K562 (cell line): ENCODE measurements around the gene SLC25A26. TPM values are rescaled to one million over a fixed set of nuclear protein-coding genes. Genes with fewer than 3 reads are reported as not detected.

Experiments
- ATAC-seq: fragments of 200-7000 bp; cut with Tn5 transposase; 3 replicates; pipeline ENCODE4 v1.9.1; 2020; ENCODE audit warnings: moderate library complexity
- BruUV-seq: library from RNA; stranded (reverse); fragments of 400-500 nt; replicated peaks from 2 replicates; lab custom pipeline; 2021; lab: Mats Ljungman, UMichigan
- CTCF ChIA-PET: fragments of 300-600 bp; formaldehyde crosslinking; extraction: SDS; loops from one replicate; lab custom pipeline; 2021; ENCODE audit warnings: low intra/inter-chr PET ratio; lab: Yijun Ruan, JAX
- POLR2A ChIA-PET: fragments of 300-600, 350-650 bp; sonication (Branson Sonifier 250); formaldehyde crosslinking; extraction: SDS; loops from one replicate; lab custom pipeline; 2021; ENCODE audit warnings: antibody characterized with exemption, inconsistent platforms; lab: Yijun Ruan, JAX
- DNase-seq, 4 experiments: peaks; one replicate each; pipeline versions ENCODE4 v3.0.0 to v3.0.0-alpha.2; 2011 to 2018; ENCODE audit warnings: low spot score in 3 of 4, mixed read lengths in 3 of 4; ENCODE audit errors: extremely low read depth in 1 of 4
- FAIRE-seq: peaks from 2 replicates; lab custom pipeline; 2011; peaks lifted over from hg19 to GRCh38; lab: Jason Lieb, UNC
- H2AFZ ChIP-seq: 2 replicates; pipeline ENCODE4 v1.6.0; 2011; ENCODE audit warnings: low read depth, low read length, control low read depth, inconsistent platforms
- H3K27ac ChIP-seq: fragments of 200-600 bp; 3 replicates; pipeline ENCODE4 v1.8.0; 2011; ENCODE audit warnings: low read depth, mild to moderate bottlenecking, control low read depth, inconsistent platforms, low read length, moderate library complexity, mixed read lengths; ENCODE audit errors: extremely low read depth
- H3K27me3 ChIP-seq, 2 experiments: fragments of 300-600 bp in 1 of 2; 2 replicates in 1 of 2; 3 replicates in 1 of 2; pipeline versions ENCODE4 v1.6.0 to v1.8.0; 2011; ENCODE audit warnings: inconsistent platforms in 2 of 2, low read length in 2 of 2, mild to moderate bottlenecking in 1 of 2, mixed read lengths in 1 of 2, moderate library complexity in 1 of 2; ENCODE audit not compliant: control insufficient read depth in 2 of 2, insufficient read depth in 2 of 2
- H3K36me3 ChIP-seq: fragments of 300-600 bp; 3 replicates; pipeline ENCODE4 v1.8.0; 2011; ENCODE audit warnings: mild to moderate bottlenecking, low read length, inconsistent platforms; ENCODE audit not compliant: control insufficient read depth, insufficient read depth
- H3K4me1 ChIP-seq, 2 experiments: fragments of 200-600 bp in 1 of 2; replicated peaks in 1 of 2; 2 replicates in 1 of 2; 3 replicates in 1 of 2; pipeline versions ENCODE4 v1.5.1 to v1.8.0; 2011; ENCODE audit warnings: inconsistent platforms in 2 of 2, low read length in 2 of 2, mild to moderate bottlenecking in 1 of 2, mixed read lengths in 1 of 2, moderate library complexity in 1 of 2; ENCODE audit not compliant: control insufficient read depth in 2 of 2, insufficient read depth in 2 of 2
- H3K4me2 ChIP-seq: 2 replicates; pipeline ENCODE4 v1.6.1; 2011; ENCODE audit warnings: low read length, control low read depth, inconsistent platforms, mixed read lengths; ENCODE audit not compliant: insufficient read depth
- H3K4me3 ChIP-seq: fragments of 200-600 bp; sonication (generic), shearing (Covaris generic); 2 replicates; pipeline ENCODE4 v1.5.1; 2016; ENCODE audit warnings: control low read depth, inconsistent platforms
- H3K79me2 ChIP-seq: fragments of 200-600 bp; 3 replicates; pipeline ENCODE4 v1.8.0; 2011; ENCODE audit warnings: low read length, inconsistent platforms; ENCODE audit not compliant: control insufficient read depth, insufficient read depth
- H3K9ac ChIP-seq, 2 experiments: 2 replicates each; pipeline versions ENCODE4 v1.6.0 to v1.6.1; 2011; ENCODE audit warnings: low read depth in 2 of 2, low read length in 2 of 2, control low read depth in 1 of 2, inconsistent platforms in 1 of 2, mild to moderate bottlenecking in 1 of 2, mixed read lengths in 1 of 2; ENCODE audit not compliant: insufficient read depth in 1 of 2
- H3K9me1 ChIP-seq: one replicate; pipeline ENCODE4 v1.6.0; 2011; ENCODE audit warnings: inconsistent platforms, mild to moderate bottlenecking, low read length, moderate library complexity; ENCODE audit not compliant: control insufficient read depth, insufficient read depth
- H3K9me3 ChIP-seq: replicated peaks from 2 replicates; pipeline ENCODE4 v1.5.1; 2011; ENCODE audit warnings: low read depth, low read length, inconsistent platforms; ENCODE audit not compliant: control insufficient read depth, insufficient read depth
- H4K20me1 ChIP-seq: replicated peaks from 2 replicates; pipeline ENCODE4 v1.6.1; 2011; ENCODE audit warnings: low read length, inconsistent platforms, mixed read lengths; ENCODE audit not compliant: control insufficient read depth, insufficient read depth
- BRD9 ChIP-seq: fragments of 450-650 bp; IDR thresholded peaks from 2 replicates; pipeline ENCODE4 v1.6.1; 2018; ENCODE audit warnings: low read depth; ENCODE audit not compliant: partially characterized antibody
- CREM ChIP-seq: IDR thresholded peaks from 2 replicates; pipeline ENCODE4 v1.6.1; 2014; ENCODE audit warnings: antibody characterized with exemption, low read depth
- EHMT2 ChIP-seq: fragments of 450-650 bp; IDR thresholded peaks from 2 replicates; pipeline ENCODE4 v1.6.1; 2018; ENCODE audit warnings: antibody characterized with exemption
- ELF4 ChIP-seq: fragments of 450-650 bp; formaldehyde crosslinking; IDR thresholded peaks from 2 replicates; pipeline ENCODE4 v1.4.0; 2022; ENCODE audit warnings: missing genetic modification characterization
- FOXP1 ChIP-seq: sonication (generic); formaldehyde crosslinking; IDR thresholded peaks from 2 replicates; pipeline ENCODE4 v1.8.0; 2022; ENCODE audit warnings: mild to moderate bottlenecking, missing genetic modification reagents
- MXI1 ChIP-seq: IDR thresholded peaks from 2 replicates; pipeline ENCODE4 v1.6.1; 2011; ENCODE audit warnings: low read depth, mild to moderate bottlenecking, improper control_type of control experiment, low read length
- NCOA1 ChIP-seq: fragments of 450-650 bp; IDR thresholded peaks from 2 replicates; pipeline ENCODE4 v1.6.1; 2016; ENCODE audit warnings: low read depth
- NR3C1 ChIP-seq: sonication (generic); formaldehyde crosslinking; IDR thresholded peaks from 2 replicates; pipeline ENCODE4 v1.8.1; 2022; ENCODE audit warnings: missing genetic modification reagents
- RAD51 ChIP-seq: fragments of 450-650 bp; IDR thresholded peaks from 2 replicates; pipeline ENCODE4 v1.7.1; 2016; ENCODE audit warnings: low read depth, mild to moderate bottlenecking, borderline replicate concordance
- RBM17 ChIP-seq: fragments of 200-400 bp; formaldehyde crosslinking; IDR thresholded peaks from 2 replicates; pipeline ENCODE4 v1.6.1; 2017; ENCODE audit warnings: low read depth, mild to moderate bottlenecking, low read length, borderline replicate concordance
- RFX5 ChIP-seq: IDR thresholded peaks from 2 replicates; pipeline ENCODE4 v1.6.1; 2011; ENCODE audit warnings: low read depth, mild to moderate bottlenecking, improper control_type of control experiment, low read length
- SRSF9 ChIP-seq: fragments of 200-400 bp; formaldehyde crosslinking; IDR thresholded peaks from 2 replicates; pipeline ENCODE4 v1.6.1; 2017; ENCODE audit warnings: low read depth, low read length, borderline replicate concordance
- TRIM28 ChIP-seq: fragments of 450-650 bp; IDR thresholded peaks from 2 replicates; pipeline ENCODE4 v1.6.1; 2017
- ZBTB17 ChIP-seq: fragments of 450-650 bp; formaldehyde crosslinking; IDR thresholded peaks from 2 replicates; pipeline ENCODE4 v1.4.0; 2020; ENCODE audit warnings: mild to moderate bottlenecking
- ZEB2 ChIP-seq: fragments of 450-650 bp; IDR thresholded peaks from 2 replicates; pipeline ENCODE4 v1.6.1; 2016
- ZNF311 ChIP-seq: fragments of 250-450 bp; sonication (Bioruptor Pico); IDR thresholded peaks from 2 replicates; pipeline ENCODE4 v1.4.0; 2020; ENCODE audit warnings: mild to moderate bottlenecking, moderate library complexity
- ZNF717 ChIP-seq: fragments of 250-450 bp; sonication (Bioruptor Pico); IDR thresholded peaks from 2 replicates; pipeline ENCODE4 v1.5.0; 2021
- ZSCAN32 ChIP-seq: fragments of 450-650 bp; formaldehyde crosslinking; IDR thresholded peaks from 2 replicates; pipeline ENCODE4 v1.4.0; 2020; ENCODE audit warnings: mild to moderate bottlenecking, moderate library complexity
- WGBS: fragments of 100-300 bp; shearing (Covaris generic); methylation state at CpG from one replicate; pipeline ENCODE4 v1.1.6; 2016; ENCODE audit warnings: low coverage, mixed read lengths; ENCODE audit not compliant: insufficient coverage; ENCODE audit errors: missing lambda C conversion rate; 5-methylcytosine and 5-hydroxymethylcytosine counted together
- in situ Hi-C: fragments of 300-500 bp; cut with MboI; formaldehyde crosslinking; loops from 4 replicates; pipeline ENCODE4 v1.15.0; 2018; ENCODE audit warnings: inconsistent platforms, mixed read lengths
- intact Hi-C: fragments of 100-400 bp; cut with micrococcal nuclease; formaldehyde crosslinking; loops from 2 replicates; pipeline ENCODE4 v1.14.2; 2022
- polyA plus RNA-seq, 8 experiments: library from polyadenylated mRNA; depleted of rRNA in 4 of 8; stranded (reverse) in 5 of 8; unstranded in 3 of 8; fragments of >200 nt; fragmentation: Nextera tagmentation in 2 of 8; fragmentation: Illumina TruSeq in 1 of 8; extraction: Ambion mirVana in 2 of 8; extraction: Trizol in 1 of 8; gene quantifications; 2 replicates each; pipeline versions ENCODE4 v1.2.1 to v1.2.3, GENCODE V29; 2011 to 2014; ENCODE audit warnings: inconsistent platforms in 1 of 8, missing spikeins in 1 of 8
- total RNA-seq, 7 experiments: library from RNA; depleted of rRNA in 6 of 7; stranded (reverse); fragments of >200 nt in 6 of 7; fragmentation: Illumina TruSeq in 2 of 7; extraction: Trizol in 2 of 7; gene quantifications; 2 replicates each; pipeline versions ENCODE4 v1.2.1 to v1.2.3, GENCODE V29; 2011 to 2021; ENCODE audit warnings: low replicate concordance in 1 of 7
- TF ChIP-seq, protein P1 (sequence below): sonication (generic); formaldehyde crosslinking; IDR thresholded peaks from 2 replicates; pipeline ENCODE4 v1.8.1; 2023; ENCODE audit warnings: mild to moderate bottlenecking, missing genetic modification reagents
- TF ChIP-seq, protein P2 (sequence below): IDR thresholded peaks from 2 replicates; pipeline ENCODE4 v1.6.1; 2011; ENCODE audit not compliant: insufficient read length; ENCODE audit errors: extremely low read depth

Gene SLC25A26
- total and polyA plus RNA-seq, 9 of the 15 experiments (the other 6 are each of a cell fraction or from before 2014, with no cell fraction given): 7.2 to 29.1 (median 12.6) TPM

DNA sequence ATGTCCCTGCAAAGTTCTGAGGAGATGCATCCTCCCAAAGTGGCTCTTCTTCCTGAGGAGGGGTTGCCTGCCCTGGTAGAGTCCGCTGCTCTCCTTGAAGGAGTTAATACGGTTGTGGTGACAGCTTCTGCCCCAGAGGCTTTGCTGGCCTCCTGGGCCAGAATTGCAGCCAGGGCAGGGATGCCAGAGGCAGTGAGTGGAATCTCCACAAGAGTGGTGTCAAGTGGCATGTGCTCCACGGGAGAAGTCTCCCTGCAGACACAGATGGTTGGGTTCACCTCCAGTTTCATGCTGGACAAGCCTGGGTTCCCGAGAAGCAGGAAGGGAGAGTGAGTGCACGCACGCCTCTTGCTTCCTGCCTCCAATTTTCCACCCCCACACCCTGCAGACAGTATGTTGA lies 105.5 kb downstream of the SLC25A26 start:
- DNase-seq: no peak
- in situ Hi-C loops: no loop called here

DNA sequence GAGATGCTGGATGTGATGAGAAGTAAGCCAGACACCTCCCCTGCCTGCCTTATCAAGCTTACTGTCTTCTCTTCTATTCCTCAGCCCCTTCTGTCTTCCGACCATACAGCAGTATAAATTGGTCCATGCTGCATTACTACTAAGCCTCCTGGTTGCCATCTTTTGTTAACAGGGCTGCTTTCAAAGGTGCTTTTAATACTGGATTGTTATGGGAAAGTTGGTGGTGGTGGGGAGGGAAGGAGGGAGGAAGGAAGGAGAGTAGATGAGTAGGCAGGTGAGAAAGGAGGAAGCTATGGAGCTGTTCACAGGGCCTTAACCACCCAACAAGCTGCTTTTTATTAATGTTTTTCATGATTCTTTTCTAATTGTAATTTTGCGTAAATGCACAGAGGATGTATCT lies 114.9 kb downstream of the SLC25A26 start:
- no peaks in the 10 kb centered on the region for H3K79me2 ChIP-seq
- POLR2A ChIA-PET: no interaction called here
- in situ Hi-C loops: no loop called here
- H3K4me1 ChIP-seq: no peaks in the 10 kb centered on the region
- ATAC-seq (no peak), FAIRE-seq (no peak), DNase-seq (no peak)
- H3K4me3 ChIP-seq: no peak overlapping the region
- H3K9ac ChIP-seq: no peak overlapping the region
- H3K9me1 ChIP-seq: no peaks in the 10 kb centered on the region
- no TSS peak for BruUV-seq
- 50% methylated on average over 2 of the region's 2 CpGs for WGBS
- no peaks in the 10 kb centered on the region for H3K9me3 ChIP-seq
- no peak overlapping the region for H3K4me2 ChIP-seq
- intact Hi-C loops: no loop called here
- no peaks in the 10 kb centered on the region for H3K36me3 ChIP-seq
- no peak overlapping the region for H3K27ac ChIP-seq
- H2AFZ ChIP-seq: no peak overlapping the region
- H4K20me1 ChIP-seq: no peaks in the 10 kb centered on the region
- CTCF ChIA-PET: no interaction called here
- no peaks in the 10 kb centered on the region for H3K27me3 ChIP-seq
- no peak for TF ChIP-seq ZNF311 (CRISPR knock-in tag)
- no peak for TF ChIP-seq ZSCAN32 (CRISPR knock-in tag)
- no peak for TF ChIP-seq ELF4 (CRISPR knock-in tag)
- TF ChIP-seq CREM: no peak
- no peak for TF ChIP-seq RBM17
- no peak for TF ChIP-seq MXI1
- TF ChIP-seq RAD51: no peak
- no peak for TF ChIP-seq FOXP1 (CRISPR knock-in tag)
- TF ChIP-seq, protein P1, sequence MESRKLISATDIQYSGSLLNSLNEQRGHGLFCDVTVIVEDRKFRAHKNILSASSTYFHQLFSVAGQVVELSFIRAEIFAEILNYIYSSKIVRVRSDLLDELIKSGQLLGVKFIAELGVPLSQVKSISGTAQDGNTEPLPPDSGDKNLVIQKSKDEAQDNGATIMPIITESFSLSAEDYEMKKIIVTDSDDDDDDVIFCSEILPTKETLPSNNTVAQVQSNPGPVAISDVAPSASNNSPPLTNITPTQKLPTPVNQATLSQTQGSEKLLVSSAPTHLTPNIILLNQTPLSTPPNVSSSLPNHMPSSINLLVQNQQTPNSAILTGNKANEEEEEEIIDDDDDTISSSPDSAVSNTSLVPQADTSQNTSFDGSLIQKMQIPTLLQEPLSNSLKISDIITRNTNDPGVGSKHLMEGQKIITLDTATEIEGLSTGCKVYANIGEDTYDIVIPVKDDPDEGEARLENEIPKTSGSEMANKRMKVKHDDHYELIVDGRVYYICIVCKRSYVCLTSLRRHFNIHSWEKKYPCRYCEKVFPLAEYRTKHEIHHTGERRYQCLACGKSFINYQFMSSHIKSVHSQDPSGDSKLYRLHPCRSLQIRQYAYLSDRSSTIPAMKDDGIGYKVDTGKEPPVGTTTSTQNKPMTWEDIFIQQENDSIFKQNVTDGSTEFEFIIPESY (CRISPR knock-in tag): no peak
- no peak for TF ChIP-seq BRD9
- TF ChIP-seq ZBTB17 (CRISPR knock-in tag): no peak
- no peak for TF ChIP-seq SRSF9
- no peak for TF ChIP-seq RFX5
- TF ChIP-seq ZEB2: no peak
- TF ChIP-seq, protein P2, sequence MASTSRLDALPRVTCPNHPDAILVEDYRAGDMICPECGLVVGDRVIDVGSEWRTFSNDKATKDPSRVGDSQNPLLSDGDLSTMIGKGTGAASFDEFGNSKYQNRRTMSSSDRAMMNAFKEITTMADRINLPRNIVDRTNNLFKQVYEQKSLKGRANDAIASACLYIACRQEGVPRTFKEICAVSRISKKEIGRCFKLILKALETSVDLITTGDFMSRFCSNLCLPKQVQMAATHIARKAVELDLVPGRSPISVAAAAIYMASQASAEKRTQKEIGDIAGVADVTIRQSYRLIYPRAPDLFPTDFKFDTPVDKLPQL: no peak

More for the DNA sequence above, 105.5 kb downstream of the SLC25A26 start:
- intact Hi-C loops: no loop called here
- Histone ChIP-seq H4K20me1 (no peaks in the 10 kb centered on the region), H3K4me3 (no peak overlapping the region), H3K79me2 (no peaks in the 10 kb centered on the region), H3K9me1 (no peaks in the 10 kb centered on the region), H3K9me3 (no peaks in the 10 kb centered on the region), H3K9ac (no peak overlapping the region), H3K27me3 (no peaks in the 10 kb centered on the region), H3K27ac (no peak overlapping the region), H3K4me2 (no peak overlapping the region), H3K4me1 (no peaks in the 10 kb centered on the region), H3K36me3 (no peaks in the 10 kb centered on the region), H2AFZ (no peak overlapping the region)
- CTCF ChIA-PET: no interaction called here
- FAIRE-seq (no peak), ATAC-seq (no peak)
- BruUV-seq: no TSS peak
- 36% methylated on average over 3 of the region's 6 CpGs for WGBS
- no peak for TF ChIP-seq EHMT2
- TF ChIP-seq NR3C1 (CRISPR knock-in tag): no peak
- no peak for TF ChIP-seq TRIM28
- TF ChIP-seq ZNF717 (CRISPR knock-in tag): no peak
- no peak for TF ChIP-seq NCOA1
- POLR2A ChIA-PET: no interaction called here
